Activated naive CD8-positive, alpha-beta T cell treated with anti-CD3 and anti-CD28 coated beads for 36 hours (primary cell): ENCODE measurements around the gene ERCC4. TPM values are rescaled to one million over a fixed set of nuclear protein-coding genes. Genes with fewer than 3 reads are reported as not detected.

Experiments used
- total RNA-seq, 2 experiments: library from RNA; stranded (reverse); gene quantifications; one replicate each; pipeline ENCODE4 v1.2.3, GENCODE V29; 2021

ERCC4 gene
- total RNA-seq, 2 experiments from 2014 or later, result 14.0 to 16.3 TPM

Other genes starting within 250 kb of the ERCC4 start
- gene MRTFB, start 151.2 kb downstream of the ERCC4 start, total RNA-seq, result 10 to 100 TPM; 10.9 to 12.4 TPM